B cell (primary cell): Measurements from ENCODE around the gene MBNL2. TPM values are rescaled to one million over a fixed set of nuclear protein-coding genes. Genes with fewer than 3 reads are reported as not detected.

ENCODE experiments used
- ATAC-seq: fragments of 200-7000 bp; cut with Tn5 transposase; one replicate; pipeline ENCODE4 v1.10.0; 2021; ENCODE audit warnings: low read depth, mild to moderate bottlenecking, moderate number of reproducible peaks, moderate library complexity
- CTCF ChIA-PET: fragments of 350-600 bp; sonication (Branson Sonifier 250); formaldehyde crosslinking; loops from one replicate; lab custom pipeline; 2021; ENCODE audit warnings: antibody characterized with exemption, inconsistent platforms; lab: Charles Lee
- POLR2A ChIA-PET: fragments of 350-600 bp; sonication (Branson Sonifier 250); formaldehyde crosslinking; loops from one replicate; lab custom pipeline; 2021; ENCODE audit warnings: antibody characterized with exemption; lab: Charles Lee
- DNase-seq: peaks from one replicate; pipeline ENCODE4 v3.0.0; 2013
- H2AFZ ChIP-seq: 2 replicates; pipeline ENCODE4 v1.6.1; 2012; ENCODE audit warnings: mild to moderate bottlenecking, low read depth, low read length; ENCODE audit not compliant: insufficient read depth, poor library complexity, severe bottlenecking
- H3K27ac ChIP-seq, 2 donors: 1 replicate in 1 of 2; 2 replicates in 1 of 2; pipeline ENCODE4 v1.5.1; 2012 to 2013; ENCODE audit warnings: low read length in 2 of 2, mild to moderate bottlenecking in 2 of 2, moderate library complexity in 1 of 2
- H3K27me3 ChIP-seq, 4 experiments: fragments of 200-600 bp in 1 of 4; sonication (generic) in 1 of 4; replicated peaks in 1 of 4; 1 replicate in 2 of 4; 2 replicates in 2 of 4; pipeline versions ENCODE4 v1.6.1 to v1.7.0; 2013 to 2016; ENCODE audit warnings: low read length in 3 of 4, mild to moderate bottlenecking in 2 of 4, mixed read lengths in 1 of 4, moderate library complexity in 1 of 4; ENCODE audit not compliant: insufficient read depth in 4 of 4, control insufficient read depth in 3 of 4; ENCODE audit errors: control extremely low read depth in 1 of 4
- H3K36me3 ChIP-seq, 2 experiments: replicated peaks in 1 of 2; 1 replicate in 1 of 2; 2 replicates in 1 of 2; pipeline versions ENCODE4 v1.6.1 to v1.7.1; 2013; ENCODE audit warnings: low read length in 1 of 2; ENCODE audit not compliant: insufficient read depth in 2 of 2, control insufficient read depth in 1 of 2; ENCODE audit errors: control extremely low read depth in 1 of 2, extremely low read depth in 1 of 2
- H3K4me1 ChIP-seq, 2 donors: fragments of 200-600 bp in 1 of 2; sonication (generic) in 1 of 2; 1 replicate in 1 of 2; 2 replicates in 1 of 2; pipeline versions ENCODE4 v1.5.1 to v1.6.1; 2013 to 2017; ENCODE audit warnings: low read length in 2 of 2; ENCODE audit not compliant: control insufficient read depth in 2 of 2, insufficient read depth in 2 of 2
- H3K4me2 ChIP-seq: replicated peaks from 2 replicates; pipeline ENCODE3; 2012; ENCODE audit warnings: mild to moderate bottlenecking, low read depth, low read length; ENCODE audit not compliant: poor library complexity, severe bottlenecking
- H3K4me3 ChIP-seq, 5 experiments: fragments of 200-600 bp in 1 of 5; sonication (generic) in 1 of 5; 1 replicate in 3 of 5; 2 replicates in 2 of 5; pipeline versions ENCODE4 v1.5.1 to v1.7.0; 2011 to 2016; ENCODE audit warnings: low read length in 4 of 5, mild to moderate bottlenecking in 4 of 5, low read depth in 2 of 5, control low read depth in 1 of 5, moderate library complexity in 1 of 5; ENCODE audit not compliant: insufficient read depth in 1 of 5; ENCODE audit errors: control extremely low read depth in 1 of 5, extremely low read depth in 1 of 5
- H3K79me2 ChIP-seq: fragments of 200-600 bp; sonication (generic); one replicate; pipeline ENCODE4 v1.6.0; 2016; ENCODE audit warnings: low read length; ENCODE audit not compliant: control insufficient read depth, insufficient read depth
- H3K9ac ChIP-seq: fragments of 200-600 bp; sonication (generic); 2 replicates; pipeline ENCODE4 v1.6.1; 2017; ENCODE audit warnings: mild to moderate bottlenecking, low read length, moderate library complexity
- H3K9me3 ChIP-seq, 3 donors: one replicate each; pipeline versions ENCODE4 v1.6.1 to v1.7.1; 2013; ENCODE audit warnings: low read length in 2 of 3; ENCODE audit not compliant: control insufficient read depth in 2 of 3, insufficient read depth in 1 of 3; ENCODE audit errors: control extremely low read depth in 1 of 3
- H4K20me1 ChIP-seq: 2 replicates; pipeline ENCODE4 v1.6.0; 2012; ENCODE audit warnings: mild to moderate bottlenecking, low read length; ENCODE audit not compliant: insufficient read depth, control insufficient read depth, poor library complexity, severe bottlenecking
- H3K27ac Mint-ChIP-seq: one replicate; pipeline ENCODE4 v1.8.0; 2021; ENCODE audit warnings: mixed read lengths
- H3K27me3 Mint-ChIP-seq: one replicate; pipeline ENCODE4 v1.8.0; 2021; ENCODE audit warnings: mixed read lengths
- H3K4me1 Mint-ChIP-seq: one replicate; pipeline ENCODE4 v1.8.0; 2021; ENCODE audit warnings: mixed read lengths
- H3K4me3 Mint-ChIP-seq: one replicate; pipeline ENCODE4 v1.8.0; 2021; ENCODE audit warnings: mixed read lengths
- H3K9me3 Mint-ChIP-seq: one replicate; pipeline ENCODE4 v1.8.0; 2022; ENCODE audit warnings: mixed read lengths; ENCODE audit not compliant: insufficient read depth
- CTCF ChIP-seq: fragments of 200-600 bp; IDR thresholded peaks from one replicate; pipeline ENCODE4 v1.8.0; 2022; ENCODE audit warnings: antibody characterized with exemption, mild to moderate bottlenecking
- EZH2 ChIP-seq: IDR thresholded peaks from 2 replicates; pipeline ENCODE4 v1.6.1; 2012; ENCODE audit warnings: borderline replicate concordance, low read depth, mild to moderate bottlenecking, moderate library complexity, low read length; ENCODE audit not compliant: insufficient read depth, poor library complexity, severe bottlenecking
- WGBS: methylation state at CpG from one replicate; pipeline ENCODE4 v1.1.5; 2013; ENCODE audit warnings: missing lambda C conversion rate; ENCODE audit not compliant: insufficient coverage; 5-methylcytosine and 5-hydroxymethylcytosine counted together
- intact Hi-C: fragments of 100-400 bp; cut with micrococcal nuclease; formaldehyde crosslinking; loops from one replicate; pipeline ENCODE4 v1.10.0; 2022
- polyA plus RNA-seq: library from polyadenylated mRNA; depleted of rRNA; stranded (reverse); fragments of >200 nt; gene quantifications from 2 replicates; pipeline ENCODE4 v1.2.3, GENCODE V29; 2012
- total RNA-seq, 2 donors: library from RNA; stranded (reverse); fragments of 120-200 nt in 1 of 2; gene quantifications; 1 replicate in 1 of 2; 2 replicates in 1 of 2; pipeline versions ENCODE4 v1.2.3 to v1.2.4, GENCODE V29; 2013 to 2022

The MBNL2 gene
- total and polyA plus RNA-seq, 2 donors (not counting 1 experiment from before 2014, with no cell fraction given): 6.9 to 50.1 TPM

- no peaks in the 10 kb centered on the region for H3K9me3 Mint-ChIP-seq
- no peak overlapping the region for H3K4me3 ChIP-seq
- H3K9me3 ChIP-seq: no peaks in the 10 kb centered on the region
- peaks cover 5 to 20% of the 10 kb centered on the region in 2 experiments for H3K36me3 ChIP-seq
- POLR2A ChIA-PET: no interaction called here
- H3K27ac Mint-ChIP-seq: no peak overlapping the region
- H3K27me3 ChIP-seq: no peaks in the 10 kb centered on the region
- 100% methylated on average over 1 of the region's 3 CpGs for WGBS
- H3K4me1 Mint-ChIP-seq: peaks cover 37% of the 10 kb centered on the region
- H3K4me3 Mint-ChIP-seq: no peak overlapping the region
- TF ChIP-seq CTCF: no peak
- TF ChIP-seq EZH2: no peak
- no peak overlapping the region for H3K9ac ChIP-seq
- H3K4me2 ChIP-seq: no peak overlapping the region
- H2AFZ ChIP-seq: no peak overlapping the region
- H3K27ac ChIP-seq: no peak overlapping the region
- H3K27me3 Mint-ChIP-seq: no peaks in the 10 kb centered on the region
- H3K4me1 ChIP-seq: peaks cover 0 to 5% of the 10 kb centered on the region in 2 donors
- no peak for ATAC-seq
- DNase-seq: no peak
- intact Hi-C loops: loop anchor here (10.0 kb wide), 1 partner anchor 45 kb away; the partner anchor contains the start of gene MBNL2
- H4K20me1 ChIP-seq: peaks cover 59% of the 10 kb centered on the region
- CTCF ChIA-PET: no interaction called here
- peaks cover 71% of the 10 kb centered on the region for H3K79me2 ChIP-seq
Observed at GRCh38 chr13:97269603-97270002, 47.5 kb downstream of the MBNL2 start.

GRCh38 chr13:97272526-97272925 lies 50.4 kb downstream of the MBNL2 start:
- Mint-ChIP-seq H3K9me3 (no peaks in the 10 kb centered on the region), H3K27me3 (no peaks in the 10 kb centered on the region), H3K4me1 (peaks cover 58% of the 10 kb centered on the region), H3K4me3 (no peak overlapping the region), H3K27ac (no peak overlapping the region)
- H3K4me1 ChIP-seq: peaks cover 8 to 15% of the 10 kb centered on the region in 2 donors
- H3K27me3 ChIP-seq: no peaks in the 10 kb centered on the region
- H3K4me3 ChIP-seq: no peak overlapping the region
- POLR2A ChIA-PET: no interaction called here
- no peak overlapping the region for H3K9ac ChIP-seq
- peaks cover 75% of the 10 kb centered on the region for H3K79me2 ChIP-seq
- H3K4me2 ChIP-seq: no peak overlapping the region
- H3K9me3 ChIP-seq: no peaks in the 10 kb centered on the region
- DNase-seq: no peak
- no peak for ATAC-seq
- no peak for TF ChIP-seq CTCF
- no peak for TF ChIP-seq EZH2
- WGBS: no CpG with 5 or more reads among the region's 1 CpG
- no peak overlapping the region for H3K27ac ChIP-seq
- H4K20me1 ChIP-seq: peaks cover 42% of the 10 kb centered on the region
- no peak overlapping the region for H2AFZ ChIP-seq
- intact Hi-C loops: loop anchor here (10.0 kb wide), 1 partner anchor 48 kb away; the partner anchor contains the start of gene MBNL2
- peaks cover 3 to 22% of the 10 kb centered on the region in 2 experiments for H3K36me3 ChIP-seq
- CTCF ChIA-PET: no interaction called here
